ENCODE results near the gene SGTA.

The SGTA gene

GRCh38 chr19:2777952-2778683 is 5.0 kb downstream of the SGTA start:
- H3K4me3 ChIP-seq (ENCODE audit: low read depth, low read length), result no peak overlapping the region
- no peak for TF ChIP-seq CTCF (IDR thresholded peaks at IDR 0.05; ENCODE audit: low read depth, low read length)
- DNase-seq (ENCODE audit: low read depth, low spot score), result no peak
- in situ Hi-C loops (cut with HindIII; ENCODE audit: low sequenced_read_pairs), result no loop called here

- H3K4me3 ChIP-seq (ENCODE audit: low read depth, low read length), result no peak overlapping the region
- in situ Hi-C loops (cut with HindIII; ENCODE audit: low sequenced_read_pairs), result no loop called here
- no peak for TF ChIP-seq CTCF (IDR thresholded peaks at IDR 0.05; ENCODE audit: low read depth, low read length)
- peak; percentile 50 for DNase-seq (ENCODE audit: low read depth, low spot score)
Measured at GRCh38 chr19:2775556-2776430, 7.3 kb downstream of the SGTA start.

GRCh38 chr19:2774953-2775555 is 8.0 kb downstream of the SGTA start:
- no peak for DNase-seq (ENCODE audit: low read depth, low spot score)
- in situ Hi-C loops (cut with HindIII; ENCODE audit: low sequenced_read_pairs), result no loop called here
- TF ChIP-seq CTCF (IDR thresholded peaks at IDR 0.05; ENCODE audit: low read depth, low read length), result no peak
- no peak overlapping the region for H3K4me3 ChIP-seq (ENCODE audit: low read depth, low read length)

- no peak for TF ChIP-seq CTCF (IDR thresholded peaks at IDR 0.05; ENCODE audit: low read depth, low read length)
- no peak for DNase-seq (ENCODE audit: low read depth, low spot score)
- no peak overlapping the region for H3K4me3 ChIP-seq (ENCODE audit: low read depth, low read length)
- in situ Hi-C loops (cut with HindIII; ENCODE audit: low sequenced_read_pairs), result no loop called here
Measured at GRCh38 chr19:2774083-2774679, 8.9 kb downstream of the SGTA start.

GRCh38 chr19:2771786-2772674 is 11.0 kb downstream of the SGTA start:
- no peak overlapping the region for H3K4me3 ChIP-seq (ENCODE audit: low read depth, low read length)
- TF ChIP-seq CTCF (IDR thresholded peaks at IDR 0.05; ENCODE audit: low read depth, low read length), result no peak
- in situ Hi-C loops (cut with HindIII; ENCODE audit: low sequenced_read_pairs), result no loop called here
- no peak for DNase-seq (ENCODE audit: low read depth, low spot score)

Measured in astrocyte of the spinal cord (primary cell).